Activated effector memory CD4-positive, alpha-beta T cell treated with Interleukin-2 at 50 U/mL for 16 hours (primary cell): Measurements from ENCODE around the gene HOXC12.

ENCODE experiments used
- DNase-seq: peaks from one replicate; pipeline ENCODE4 v3.0.0-alpha.2; 2020

HOXC12 gene

DNA sequence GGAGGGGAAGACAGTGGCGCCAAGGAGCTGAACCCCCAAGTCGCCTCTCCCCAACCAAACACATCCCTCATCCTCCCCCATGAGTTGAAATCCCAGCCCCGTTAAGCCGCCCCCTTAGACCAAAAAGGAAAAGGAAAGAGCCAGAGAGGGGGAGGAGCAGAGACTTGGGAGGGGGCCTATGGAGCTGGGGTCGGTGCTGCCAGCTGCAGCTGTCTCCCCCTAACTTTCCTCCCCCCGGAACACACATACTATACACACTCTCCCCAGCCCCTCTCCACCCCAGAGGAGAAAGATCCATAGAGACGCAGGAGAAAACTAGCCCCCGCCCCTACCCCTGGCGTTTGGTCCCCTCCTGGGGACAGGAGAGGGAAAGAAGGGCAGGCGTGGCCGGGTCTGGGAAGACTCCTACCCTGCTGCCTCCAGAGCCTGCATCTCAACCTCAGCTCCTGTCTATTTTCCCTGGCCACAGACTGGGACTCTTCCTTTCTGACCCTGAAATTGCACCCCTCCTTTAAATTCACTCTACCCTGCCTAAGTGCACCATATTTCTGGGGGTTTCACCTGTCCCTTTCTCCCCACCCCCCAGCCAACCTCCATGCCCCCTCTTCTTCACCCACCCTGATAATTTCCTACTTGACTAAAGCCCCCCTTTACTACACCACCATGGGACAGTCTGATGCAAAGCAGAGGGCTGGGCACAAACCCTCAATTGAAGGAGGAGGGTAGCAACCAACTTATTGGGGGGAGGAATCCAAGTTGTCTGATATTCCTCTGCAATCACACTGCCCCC, 43.6 kb downstream of the HOXC12 start:
- DNase-seq: no peak

DNA sequence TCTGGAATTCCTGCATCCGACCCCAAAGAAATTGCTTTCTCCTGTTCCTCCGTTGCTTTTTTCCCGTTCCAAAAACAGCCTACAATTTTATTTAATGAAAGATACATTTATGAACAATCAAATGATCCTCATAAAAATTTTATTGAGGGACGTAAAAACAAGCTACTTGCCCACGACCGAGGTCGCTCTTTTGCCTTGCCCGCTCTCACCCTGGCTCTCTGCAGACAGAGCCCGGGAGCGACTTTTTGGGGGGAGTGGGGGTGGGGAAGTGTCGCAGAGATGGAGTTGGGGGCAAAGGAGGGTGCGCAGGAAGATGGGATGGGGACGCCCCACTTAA, 44.2 kb downstream of the HOXC12 start:
- DNase-seq: no peak

DNA sequence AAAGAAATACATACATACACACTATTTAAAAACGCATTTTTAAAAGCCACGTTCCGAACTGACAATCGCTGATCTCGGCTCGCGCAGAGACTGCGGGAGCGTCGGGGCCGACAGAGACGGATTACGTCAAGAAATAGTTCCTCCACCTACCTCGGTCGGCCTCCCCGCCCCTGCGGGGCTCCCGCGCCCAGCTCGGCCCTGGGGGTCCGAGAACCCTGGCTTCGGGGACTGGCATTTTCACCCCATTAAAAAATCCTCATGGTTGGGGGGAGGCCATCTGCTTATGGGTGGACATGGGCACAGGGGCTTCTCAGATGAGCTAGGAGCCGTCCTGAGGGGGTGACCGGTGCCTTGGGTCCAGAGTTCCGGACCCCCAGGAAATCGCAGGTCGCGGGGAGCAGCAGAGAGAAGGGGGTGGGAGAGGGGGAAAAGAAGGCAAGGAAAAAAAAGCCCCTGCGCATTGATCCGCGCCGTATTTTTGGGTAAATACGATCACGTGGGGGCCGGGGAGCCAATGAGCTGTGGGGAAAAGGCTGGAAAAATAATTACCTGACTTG, 44.9 kb downstream of the HOXC12 start:
- DNase-seq: no peak

DNA sequence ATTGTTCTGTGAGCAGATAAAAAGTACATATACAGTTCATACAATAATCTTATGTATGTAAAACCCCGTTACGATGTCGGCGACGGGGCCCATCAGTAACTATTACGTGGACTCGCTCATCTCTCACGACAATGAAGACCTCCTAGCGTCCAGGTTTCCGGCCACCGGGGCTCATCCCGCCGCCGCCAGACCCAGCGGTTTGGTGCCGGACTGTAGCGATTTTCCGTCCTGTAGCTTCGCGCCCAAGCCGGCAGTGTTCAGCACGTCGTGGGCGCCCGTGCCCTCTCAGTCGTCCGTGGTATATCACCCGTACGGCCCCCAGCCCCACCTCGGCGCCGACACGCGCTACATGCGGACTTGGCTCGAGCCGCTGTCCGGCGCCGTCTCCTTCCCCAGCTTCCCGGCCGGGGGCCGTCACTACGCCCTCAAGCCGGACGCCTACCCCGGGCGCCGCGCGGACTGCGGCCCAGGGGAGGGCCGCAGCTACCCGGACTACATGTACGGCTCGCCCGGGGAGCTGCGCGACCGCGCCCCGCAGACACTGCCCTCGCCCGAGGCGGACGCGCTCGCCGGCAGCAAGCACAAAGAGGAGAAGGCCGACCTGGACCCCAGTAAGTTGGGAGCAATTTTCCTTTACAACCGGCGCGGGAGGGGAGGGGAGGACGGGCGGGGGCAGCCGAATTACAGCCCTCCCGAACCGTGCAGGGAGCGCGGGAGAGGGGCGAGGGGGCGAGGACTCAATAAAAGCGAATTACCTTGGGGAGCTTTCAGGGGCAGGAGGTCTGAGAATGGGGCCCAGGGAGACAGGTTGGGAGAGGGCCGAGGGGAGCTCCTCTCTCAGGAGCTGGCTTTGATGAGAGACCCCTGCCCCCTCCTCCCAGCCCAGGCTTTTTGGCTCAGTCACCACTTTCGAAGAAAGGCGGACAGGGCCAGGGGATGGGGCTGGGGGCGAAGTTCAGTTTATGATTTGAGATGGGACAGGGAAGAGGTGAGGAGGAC, 45.7 kb downstream of the HOXC12 start, which contains the start of gene HOXC9:
HOXC9 (plus strand) TSS at position 46 of the 999 bp plus-strand sequence; CDS start at position 74, 28 bp downstream.
- no peak for DNase-seq

DNA sequence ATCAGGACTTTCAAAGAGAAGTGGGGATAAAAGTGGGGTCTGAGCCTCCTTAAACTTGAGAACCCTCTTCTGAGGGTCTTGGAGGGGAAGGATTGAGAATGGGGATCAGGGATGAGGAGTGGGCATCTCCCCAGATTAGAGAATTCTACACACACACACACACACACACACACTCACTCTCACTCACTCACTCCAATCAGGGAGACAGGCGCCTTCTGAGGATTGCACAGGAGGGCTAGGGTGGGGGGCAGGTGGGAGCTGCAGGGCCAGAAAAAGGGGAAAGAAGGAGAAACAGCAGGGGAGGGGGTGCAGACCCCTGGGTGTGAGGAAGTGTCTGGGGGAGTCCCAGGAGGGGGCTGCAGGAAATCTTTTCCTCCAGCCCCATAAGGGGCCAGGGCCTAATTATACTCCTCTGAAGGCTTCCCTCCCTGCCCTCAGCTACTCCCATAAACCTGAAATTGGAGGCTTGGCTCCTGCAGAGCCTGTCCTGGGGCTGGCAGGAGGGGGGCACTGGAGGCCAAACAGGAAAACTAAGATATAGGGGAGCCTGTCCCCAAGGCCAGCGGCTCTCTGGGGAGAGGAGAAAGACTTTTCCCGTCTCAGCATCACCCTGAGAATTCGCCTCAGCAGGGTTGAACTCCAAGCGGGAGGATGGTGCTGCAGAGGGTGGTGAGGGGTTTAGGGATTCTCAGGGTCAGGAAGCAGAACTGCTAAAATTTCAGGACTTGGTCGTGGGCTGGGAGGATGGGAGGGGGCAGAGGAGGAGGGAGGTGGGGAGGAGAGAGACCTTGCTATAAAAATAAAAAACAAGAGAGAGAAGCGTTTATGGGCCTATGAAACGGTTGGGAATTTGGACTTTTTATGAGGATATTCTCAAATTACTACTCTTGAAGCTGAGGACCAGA, 46.8 kb downstream of the HOXC12 start:
- DNase-seq: no peak

DNA sequence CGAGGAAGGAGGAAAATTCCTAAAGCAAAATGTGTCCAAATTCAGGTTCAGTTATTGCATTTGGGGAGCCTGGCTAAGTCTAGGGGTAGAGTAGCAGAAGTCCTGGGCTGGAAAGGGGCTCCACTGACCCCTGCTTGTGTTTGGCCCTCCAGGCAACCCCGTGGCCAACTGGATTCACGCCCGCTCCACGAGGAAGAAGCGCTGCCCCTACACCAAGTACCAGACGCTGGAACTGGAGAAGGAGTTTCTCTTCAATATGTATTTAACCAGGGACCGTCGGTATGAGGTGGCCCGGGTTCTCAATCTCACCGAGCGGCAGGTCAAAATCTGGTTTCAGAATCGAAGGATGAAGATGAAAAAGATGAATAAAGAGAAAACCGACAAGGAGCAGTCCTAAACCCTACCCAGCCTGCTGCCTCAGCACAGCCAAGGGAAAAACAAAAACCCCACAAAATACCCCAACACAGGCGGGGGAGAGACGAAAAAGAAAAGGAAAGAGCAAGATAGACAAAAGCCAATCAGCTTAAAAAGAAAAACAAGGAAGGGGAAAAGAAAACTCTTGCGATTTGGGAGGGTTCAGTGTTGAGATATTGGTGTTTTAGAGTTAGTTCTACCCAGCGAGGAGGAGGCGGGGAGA, 47.7 kb downstream of the HOXC12 start:
- DNase-seq: no peak

DNA sequence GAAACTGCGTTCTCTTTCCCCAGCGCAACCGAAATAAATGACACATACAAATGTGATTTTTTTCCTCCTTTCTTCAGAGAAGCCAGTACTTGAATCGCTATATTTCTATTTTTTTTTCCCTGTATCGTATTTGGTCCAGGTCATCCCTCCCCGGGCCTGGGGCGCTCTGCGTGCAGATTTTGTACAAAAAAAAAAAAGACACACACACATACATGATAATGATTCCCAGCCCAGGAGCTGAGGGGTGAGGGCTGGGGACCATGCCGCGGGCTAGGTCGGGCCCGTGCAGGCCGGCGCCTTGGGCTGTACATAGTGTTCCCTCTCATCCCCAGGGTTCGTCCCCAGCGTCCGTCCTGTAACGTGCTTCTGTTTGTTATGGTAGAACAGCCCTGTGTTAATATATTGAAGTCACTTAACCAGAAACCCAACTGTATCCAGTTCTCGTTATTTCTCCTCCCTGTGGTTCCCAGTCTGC, 48.2 kb downstream of the HOXC12 start:
- DNase-seq: no peak

DNA sequence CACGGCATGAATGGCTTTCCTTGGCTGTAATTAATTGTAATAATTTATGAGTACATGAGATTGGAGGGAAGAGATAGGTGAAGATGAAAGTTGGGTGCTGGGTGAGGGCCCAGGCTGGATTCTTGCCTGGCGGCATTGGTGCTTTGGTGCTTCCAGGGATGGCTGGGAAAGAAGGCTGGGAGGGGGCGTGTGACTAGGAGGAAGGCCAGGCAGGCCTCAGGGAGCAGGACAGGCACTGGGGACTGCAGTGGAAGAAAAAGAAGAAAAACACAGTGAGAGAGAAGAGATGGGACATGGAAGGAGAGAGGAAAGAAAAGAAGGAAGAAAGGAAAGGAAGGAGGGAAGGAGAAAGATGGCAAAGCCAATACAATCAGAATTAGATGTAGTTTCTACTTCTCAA, 48.9 kb downstream of the HOXC12 start:
- DNase-seq: no peak

DNA sequence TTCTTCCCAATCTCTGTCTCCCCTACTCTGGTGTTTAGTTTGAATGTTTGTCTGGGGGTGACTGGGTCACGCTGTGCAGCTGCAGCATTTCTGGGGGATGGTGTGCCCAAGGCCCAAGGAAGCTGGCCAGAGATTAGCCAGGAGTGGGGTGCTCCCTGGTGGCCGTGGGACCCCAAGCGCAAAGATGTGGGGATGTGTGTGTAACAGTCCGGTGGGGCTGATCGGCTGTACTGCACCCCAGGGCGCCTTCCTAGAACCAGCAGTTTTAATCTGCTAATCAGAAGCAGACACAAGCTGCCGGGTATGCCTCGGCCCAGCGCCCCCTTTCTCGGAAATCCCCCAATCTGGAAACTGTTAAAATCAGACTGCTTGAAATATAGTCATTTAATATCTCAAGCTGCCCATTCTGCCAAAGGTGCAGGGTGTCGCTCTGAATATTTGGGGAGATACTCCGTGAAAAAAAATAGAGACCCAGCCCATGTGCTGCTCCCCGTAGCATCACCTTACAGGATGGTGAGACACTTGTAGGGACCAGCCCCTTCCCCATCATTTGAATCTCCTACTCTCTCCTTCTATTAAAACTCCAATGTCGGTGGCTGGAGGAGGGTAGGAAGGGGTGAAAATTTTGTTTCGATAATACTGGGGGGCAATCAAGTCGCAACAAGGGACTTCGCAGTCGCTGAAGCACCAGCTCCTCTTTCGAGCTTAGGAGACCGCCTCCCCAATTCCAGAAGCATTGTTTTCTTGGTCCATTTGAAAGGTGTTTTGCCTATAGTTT, 49.5 kb downstream of the HOXC12 start:
- DNase-seq: no peak

DNA sequence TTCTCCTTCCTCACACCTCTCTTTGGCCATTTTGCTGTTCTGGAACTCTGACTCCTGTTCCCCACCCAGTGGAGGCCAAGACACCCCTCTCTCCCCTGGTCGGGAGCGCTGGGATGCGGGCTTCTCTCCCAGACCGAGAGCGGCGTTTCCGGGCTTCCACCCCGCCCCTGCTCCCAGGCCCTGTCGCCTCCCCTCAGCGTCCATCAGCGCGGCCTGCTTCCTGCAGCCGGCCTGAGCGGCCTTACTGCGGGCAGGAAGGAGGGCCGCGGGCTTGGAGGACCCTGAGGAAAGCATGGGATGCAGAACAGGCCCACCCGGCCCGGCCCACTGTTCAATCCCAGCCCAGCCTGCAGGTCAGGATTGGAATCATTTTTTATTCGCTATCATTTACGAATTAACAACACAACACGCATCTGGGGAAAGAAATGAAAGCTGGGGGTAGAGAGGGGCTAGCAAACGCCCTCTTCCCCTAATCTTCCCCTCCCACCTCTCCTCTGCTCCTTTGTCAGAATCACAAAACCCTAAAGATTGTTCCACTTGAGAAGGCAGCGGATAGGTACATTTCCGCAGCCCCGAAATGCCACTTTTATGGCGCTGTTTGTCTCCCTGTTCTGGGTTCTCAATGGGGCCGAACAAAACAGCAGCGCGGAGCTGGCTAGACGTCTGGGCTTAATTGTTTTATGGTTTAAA, 50.3 kb downstream of the HOXC12 start:
- DNase-seq: no peak

DNA sequence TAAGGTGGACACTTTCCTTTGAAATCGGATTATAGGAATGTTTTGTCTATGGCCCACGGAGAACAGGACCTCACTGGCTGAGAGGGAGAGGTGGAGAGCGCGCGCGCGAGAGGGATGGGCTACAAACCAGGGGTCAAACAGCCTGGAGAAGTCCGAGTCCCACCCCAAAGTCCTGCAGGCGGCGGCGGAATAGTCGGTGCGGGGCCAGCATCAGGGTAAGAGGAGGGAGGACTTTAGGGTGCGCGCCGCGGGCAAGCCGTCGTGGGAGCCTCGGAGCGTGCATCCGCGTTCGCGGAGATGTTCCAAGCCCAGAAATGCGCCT, 50.8 kb downstream of the HOXC12 start:
- DNase-seq: no peak

DNA sequence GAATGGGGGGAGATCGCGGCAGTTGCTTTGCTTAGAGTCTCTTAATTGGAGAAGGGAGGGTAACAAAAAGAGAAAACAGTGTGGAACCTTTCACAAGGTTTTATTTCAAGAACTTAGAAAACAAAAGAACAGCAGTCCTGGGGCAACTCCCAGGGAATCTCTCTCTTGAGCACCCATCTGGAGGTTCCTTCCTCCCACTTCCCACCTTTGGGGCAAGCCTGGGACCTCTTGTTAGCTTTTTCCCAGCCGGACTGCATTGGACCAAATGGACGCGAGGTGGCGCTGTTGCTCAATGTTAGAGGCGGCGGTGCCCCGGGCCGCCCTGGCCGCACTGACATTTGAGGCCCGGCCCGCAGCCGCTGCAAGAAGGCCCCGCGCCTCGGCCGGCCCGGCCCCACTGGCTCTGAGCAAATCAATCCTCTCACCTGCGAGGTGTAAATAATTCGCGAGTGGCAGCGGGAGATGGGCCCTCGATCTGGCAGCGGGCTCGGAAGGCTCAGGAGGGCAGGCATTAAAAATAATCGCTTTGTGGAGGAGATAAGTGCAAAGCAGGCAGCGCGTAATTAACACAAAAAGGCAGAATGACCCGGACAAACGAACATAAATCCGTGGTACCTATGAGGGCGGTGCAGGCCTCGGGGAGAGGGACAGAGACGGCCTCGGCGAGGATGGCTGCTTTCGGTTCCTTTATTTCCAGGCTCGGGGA, 51.3 kb downstream of the HOXC12 start:
- peak; percentile 69 for DNase-seq

DNA sequence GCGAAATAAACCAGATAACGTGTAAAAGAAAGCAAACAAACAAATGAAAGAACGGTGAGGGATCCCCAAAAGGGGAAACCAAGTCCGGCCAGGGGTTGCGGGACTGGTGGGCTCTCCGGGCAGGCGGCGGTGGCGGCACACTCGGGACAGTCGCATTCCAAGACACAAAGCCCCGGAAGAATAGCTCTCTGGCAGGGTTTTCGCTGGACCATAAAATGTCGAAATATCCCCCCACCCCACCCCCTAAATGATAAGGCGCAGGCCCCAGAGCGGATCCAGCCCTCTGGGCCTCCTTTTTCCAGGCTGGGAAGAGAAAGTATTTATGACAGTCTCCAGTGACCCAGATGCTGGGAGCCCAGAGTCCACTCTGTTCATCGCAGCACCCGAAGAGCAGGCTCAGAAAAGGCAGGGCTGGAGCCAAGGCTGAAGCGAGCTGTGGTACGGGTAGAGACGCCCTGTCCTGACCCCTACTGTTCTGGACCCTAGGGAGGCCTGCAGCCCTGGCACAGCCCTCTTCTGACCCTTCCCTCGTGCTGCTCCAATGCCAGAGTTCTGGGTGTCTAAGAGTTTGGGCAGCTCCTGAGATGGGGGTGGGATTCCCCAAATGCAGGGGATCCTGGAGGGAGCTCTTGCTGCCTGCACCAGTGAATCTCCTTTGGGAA, 52.0 kb downstream of the HOXC12 start:
- no peak for DNase-seq

DNA sequence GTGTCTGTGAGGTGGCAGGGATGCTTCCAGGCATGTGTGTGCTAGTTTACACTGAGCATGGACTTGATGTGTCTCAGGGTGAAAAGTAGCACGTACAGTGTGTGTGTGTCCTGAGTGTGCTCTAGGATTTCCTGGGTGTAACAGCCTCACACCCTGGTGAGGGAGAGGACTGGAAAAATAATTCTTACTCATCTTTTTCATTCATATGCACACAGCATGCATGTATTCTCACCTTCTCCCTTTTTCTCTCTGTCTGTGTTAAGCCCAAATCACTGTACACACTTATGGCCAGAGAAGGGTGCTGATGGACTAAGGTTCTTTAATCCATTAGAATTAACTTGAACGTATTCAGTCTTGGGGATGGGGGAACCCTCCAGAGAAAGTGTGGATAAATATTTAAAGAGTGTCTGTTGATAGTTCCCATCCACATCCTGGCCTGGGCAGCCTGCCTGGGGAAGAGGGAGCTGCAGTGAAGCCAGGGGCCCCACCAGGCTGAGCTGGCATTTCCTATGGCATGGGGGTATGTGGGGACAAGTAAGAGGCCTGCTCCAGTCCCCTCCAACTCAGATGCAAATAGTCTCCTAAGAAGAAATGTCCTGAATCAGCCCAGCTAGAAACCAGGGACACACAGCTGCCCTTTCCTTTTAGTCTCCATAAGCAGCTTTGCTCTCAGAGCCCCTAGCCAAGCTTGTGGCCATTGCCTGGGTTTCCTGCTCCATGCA, 53.0 kb downstream of the HOXC12 start:
- no peak for DNase-seq

DNA sequence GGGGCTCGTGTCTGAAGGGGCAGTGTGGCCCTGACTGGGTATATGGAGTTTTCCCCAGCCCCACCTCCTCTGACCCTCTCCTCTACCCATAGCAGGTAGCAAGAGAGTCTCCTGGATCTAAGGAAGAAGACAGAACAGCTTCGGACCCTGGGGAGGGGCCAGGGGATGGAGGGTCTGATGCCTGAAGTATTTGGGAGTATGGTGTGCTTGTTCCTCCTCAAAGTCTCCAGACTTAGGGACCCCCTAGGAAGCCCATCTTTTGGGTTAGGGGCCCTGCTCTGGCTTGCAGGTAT, 53.5 kb downstream of the HOXC12 start:
- DNase-seq: no peak
